Psoas muscle (tissue), 8 donors: ENCODE data around the gene TRIM32. TPM values are rescaled to one million over a fixed set of nuclear protein-coding genes. Genes with fewer than 3 reads are reported as not detected.
A peak's percentile ranks its signal among the peaks of the same experiment; 100 is the strongest.
"Not testable (repeated sequence)": the region's sequence is repeated elsewhere in the genome, so short reads cannot be mapped to it uniquely, and the experiment has no call there.

ENCODE experiments used
- ATAC-seq, 4 donors: fragments of 200-7000 bp; cut with Tn5 transposase; one replicate each; pipeline ENCODE4 v1.9.1; 2020; ENCODE audit warnings: moderate library complexity in 3 of 4, mild to moderate bottlenecking in 2 of 4
- DNase-seq, 2 donors: peaks; one replicate each; pipeline ENCODE4 v3.0.0-alpha.2; 2020
- H3K27ac ChIP-seq: fragments of 200-600 bp; one replicate; pipeline ENCODE4 v1.8.0; 2022
- H3K27me3 ChIP-seq, 3 donors: fragments of 200-600 bp in 1 of 3; one replicate each; pipeline versions ENCODE4 v1.6.1 to v1.8.0; 2013 to 2022; ENCODE audit warnings: low read length in 2 of 3, mild to moderate bottlenecking in 2 of 3, moderate library complexity in 1 of 3; ENCODE audit not compliant: insufficient read depth in 3 of 3
- H3K36me3 ChIP-seq, 2 donors: fragments of 200-600 bp in 1 of 2; one replicate each; pipeline versions ENCODE4 v1.6.1 to v1.8.0; 2013 to 2022; ENCODE audit warnings: low read depth in 1 of 2, mild to moderate bottlenecking in 1 of 2, moderate library complexity in 1 of 2; ENCODE audit not compliant: insufficient read depth in 1 of 2
- H3K4me1 ChIP-seq: fragments of 200-600 bp; one replicate; pipeline ENCODE4 v1.8.0; 2022
- H3K4me3 ChIP-seq: fragments of 200-600 bp; one replicate; pipeline ENCODE4 v1.8.0; 2022; ENCODE audit warnings: mild to moderate bottlenecking
- H3K9me3 ChIP-seq: fragments of 200-600 bp; one replicate; pipeline ENCODE4 v1.8.0; 2022
- WGBS, 3 donors: extraction: QIAGEN DNeasy Blood & Tissue Kit; methylation state at CpG; one replicate each; pipeline versions ENCODE4 v1.1.6 to v1.1.7; 2013; 5-methylcytosine and 5-hydroxymethylcytosine counted together
- intact Hi-C, 2 donors: fragments of 100-400 bp; cut with DNase I; formaldehyde crosslinking; loops; one replicate each; pipeline versions ENCODE4 v1.11.0 to v1.14.2; 2022
- polyA plus RNA-seq, 3 donors: library from polyadenylated mRNA; stranded (reverse); fragments of 200-250 nt; gene quantifications; one replicate each; pipeline ENCODE4 v1.2.3, GENCODE V29; 2013
- total RNA-seq, 4 donors: library from RNA; stranded (reverse); fragmentation: NEBNext Ultra II Directional in 2 of 4; extraction: Animal tissue kit (Norgen Biotek cat#: 25700) in 2 of 4; gene quantifications; one replicate each; pipeline versions ENCODE4 v1.2.1 to v1.2.4, GENCODE V29; 2021 to 2023
- TF ChIP-seq, protein P1 (sequence below): fragments of 200-600 bp; IDR thresholded peaks from one replicate; pipeline ENCODE4 v1.8.0; 2022; ENCODE audit warnings: antibody characterized with exemption
- donor health status: healthy with polysubstance abuse.
- donor health status: DM: no; HTN: no; CAD: no; lungs with moderate emphysema.
- donor health status: Bipolar disorder and iron deficiency.
- donor health status: healthy.
- donor health status: DM: yes; HTN: yes; CAD: no.
- donor health status: DM: no; HTN: no; CAD: no.
- donor health status: DM: no; HTN: no; CAD: no.
- donor health status: DM: yes; HTN: yes; CAD: no.

The TRIM32 gene
- total and polyA plus RNA-seq, 7 donors = 6.1 to 47.4 (median 15.3) TPM

DNA sequence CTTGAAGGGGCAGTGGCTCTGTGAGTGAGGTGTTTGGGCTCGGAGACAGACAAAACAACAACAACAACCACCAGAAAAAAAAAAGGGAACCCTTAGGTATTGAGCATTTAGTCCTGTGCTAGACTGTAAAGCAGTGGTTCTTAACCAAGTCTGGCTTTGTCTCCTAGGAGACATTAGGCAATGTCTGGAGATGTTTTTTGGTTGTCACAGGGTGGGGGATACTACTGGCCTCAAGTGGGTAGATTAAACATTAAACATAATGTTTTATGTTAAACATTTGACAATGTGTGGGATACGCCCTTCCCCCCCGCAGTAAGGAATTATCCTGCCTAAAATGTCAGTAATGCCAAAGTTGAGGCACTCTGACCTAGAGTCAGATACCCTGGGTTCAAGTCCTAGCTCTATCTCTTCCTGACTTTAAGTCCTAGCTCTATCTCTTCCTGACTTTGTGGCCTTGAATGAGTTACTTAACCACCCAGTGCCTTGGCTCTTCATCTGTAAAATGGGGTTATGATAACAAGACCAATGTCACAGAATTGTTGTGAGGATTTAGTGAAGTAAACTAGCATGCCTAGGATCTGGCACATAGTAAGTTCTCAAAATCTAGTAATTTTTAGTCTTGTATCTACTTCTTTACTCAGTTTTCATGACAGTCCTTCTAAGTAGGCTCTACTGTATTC, 1.8 kb downstream of the TRIM32 start:
- TF ChIP-seq, protein P1, sequence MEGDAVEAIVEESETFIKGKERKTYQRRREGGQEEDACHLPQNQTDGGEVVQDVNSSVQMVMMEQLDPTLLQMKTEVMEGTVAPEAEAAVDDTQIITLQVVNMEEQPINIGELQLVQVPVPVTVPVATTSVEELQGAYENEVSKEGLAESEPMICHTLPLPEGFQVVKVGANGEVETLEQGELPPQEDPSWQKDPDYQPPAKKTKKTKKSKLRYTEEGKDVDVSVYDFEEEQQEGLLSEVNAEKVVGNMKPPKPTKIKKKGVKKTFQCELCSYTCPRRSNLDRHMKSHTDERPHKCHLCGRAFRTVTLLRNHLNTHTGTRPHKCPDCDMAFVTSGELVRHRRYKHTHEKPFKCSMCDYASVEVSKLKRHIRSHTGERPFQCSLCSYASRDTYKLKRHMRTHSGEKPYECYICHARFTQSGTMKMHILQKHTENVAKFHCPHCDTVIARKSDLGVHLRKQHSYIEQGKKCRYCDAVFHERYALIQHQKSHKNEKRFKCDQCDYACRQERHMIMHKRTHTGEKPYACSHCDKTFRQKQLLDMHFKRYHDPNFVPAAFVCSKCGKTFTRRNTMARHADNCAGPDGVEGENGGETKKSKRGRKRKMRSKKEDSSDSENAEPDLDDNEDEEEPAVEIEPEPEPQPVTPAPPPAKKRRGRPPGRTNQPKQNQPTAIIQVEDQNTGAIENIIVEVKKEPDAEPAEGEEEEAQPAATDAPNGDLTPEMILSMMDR = no peak
- WGBS, 3 donors = 90 to 96% (median 95%) methylated on average over 3 of the region's 3 CpGs
- Histone ChIP-seq H3K9me3 (no peaks in the 10 kb centered on the region), H3K27ac (peak overlapping the region; percentile 30), H3K36me3 (no peaks in the 10 kb centered on the region), H3K27me3 (no peaks in the 10 kb centered on the region), H3K4me3 (peak overlapping the region; percentile 74), H3K4me1 (peaks cover 48% of the 10 kb centered on the region)
- ATAC-seq (no peak), DNase-seq (no peak)
- intact Hi-C loops = no loop called here

GRCh38 chr9:116689486-116690032, 2.5 kb downstream of the TRIM32 start:
- 90 to 96% (median 94%) methylated on average over 3 of the region's 3 CpGs for WGBS, 3 donors
- TF ChIP-seq, protein P1 = no peak

DNA sequence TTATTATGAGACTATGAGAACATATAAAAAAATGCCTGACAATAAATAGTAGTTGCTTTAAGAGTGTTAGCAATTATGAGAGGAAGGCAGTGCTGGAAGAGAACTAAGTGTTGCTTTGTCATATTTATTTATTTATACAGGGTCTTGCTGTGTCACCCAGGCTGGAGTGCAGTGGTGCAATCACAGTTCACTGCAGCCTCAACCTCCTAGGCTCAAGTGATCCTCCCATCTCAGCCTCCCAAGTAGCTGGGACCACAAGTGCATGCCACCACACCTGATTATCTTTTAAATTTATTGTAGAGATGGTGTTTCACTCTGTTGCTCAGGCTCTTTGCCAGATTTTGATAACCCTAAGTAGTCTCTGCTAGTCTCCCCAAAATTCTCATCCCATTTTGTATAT, 3.7 kb downstream of the TRIM32 start:
- intact Hi-C loops, ATAC-seq, H3K36me3 ChIP-seq, H3K27ac ChIP-seq, H3K4me3 ChIP-seq, H3K27me3 ChIP-seq, H3K9me3 ChIP-seq, DNase-seq: not testable (repeated sequence)
- peaks cover 60% of the 10 kb centered on the region for H3K4me1 ChIP-seq

More at GRCh38 chr9:116689486-116690032, 2.5 kb downstream of the TRIM32 start:
- intact Hi-C loops = no loop called here
- H3K27ac ChIP-seq = peak overlapping the region; percentile 30
- H3K9me3 ChIP-seq = no peaks in the 10 kb centered on the region
- H3K36me3 ChIP-seq = no peaks in the 10 kb centered on the region
- DNase-seq (no peak), ATAC-seq (no peak)
- H3K4me1 ChIP-seq = peaks cover 52% of the 10 kb centered on the region
- H3K4me3 ChIP-seq = peak overlapping the region; percentile 74
- H3K27me3 ChIP-seq = no peaks in the 10 kb centered on the region

GRCh38 chr9:116691607-116692006, 4.5 kb downstream of the TRIM32 start:
- Histone ChIP-seq H3K27me3 (no peaks in the 10 kb centered on the region), H3K9me3 (no peaks in the 10 kb centered on the region), H3K4me3 (no peak overlapping the region), H3K4me1 (peaks cover 65% of the 10 kb centered on the region), H3K27ac (no peak overlapping the region), H3K36me3 (peaks cover 0 to 5% of the 10 kb centered on the region in 2 donors)
- ATAC-seq (no peak), DNase-seq (no peak)
- 83 to 92% (median 89%) methylated on average over 3 of the region's 3 CpGs for WGBS, 3 donors
- intact Hi-C loops = no loop called here
- TF ChIP-seq, protein P1 = no peak

- WGBS, 3 donors = 68 to 79% (median 70%) methylated on average over 2 of the region's 2 CpGs
- Histone ChIP-seq H3K4me1 (peaks cover 65% of the 10 kb centered on the region), H3K36me3 (peaks cover 3 to 5% of the 10 kb centered on the region in 2 donors), H3K27ac (peak overlapping the region; percentile 56), H3K9me3 (no peaks in the 10 kb centered on the region), H3K27me3 (no peaks in the 10 kb centered on the region), H3K4me3 (no peak overlapping the region)
- DNase-seq (no peak), ATAC-seq (no peak)
- intact Hi-C loops = no loop called here
- TF ChIP-seq, protein P1 = no peak
Measured at GRCh38 chr9:116692616-116693015, 5.5 kb downstream of the TRIM32 start.
